ENCODE data around the gene STIM2.

Gene STIM2

GRCh38 chr4:26907731-26908599, 47.3 kb downstream of the STIM2 start:
- DNase-seq = no peak

- DNase-seq = no peak
Observed at GRCh38 chr4:26909369-26909768, 48.7 kb downstream of the STIM2 start.

GRCh38 chr4:26911254-26911653, 50.6 kb downstream of the STIM2 start:
- DNase-seq = no peak

GRCh38 chr4:26912069-26912468, 51.4 kb downstream of the STIM2 start:
- DNase-seq = no peak

GRCh38 chr4:26912810-26913209, 52.2 kb downstream of the STIM2 start:
- no peak for DNase-seq

- DNase-seq = peak; percentile 37
Observed at GRCh38 chr4:26916195-26916594, 55.6 kb downstream of the STIM2 start.

GRCh38 chr4:26930964-26931363, 70.3 kb downstream of the STIM2 start:
- DNase-seq = peak; percentile 18

GRCh38 chr4:26931451-26931850, 70.8 kb downstream of the STIM2 start:
- DNase-seq = no peak

GRCh38 chr4:26931966-26932365, 71.3 kb downstream of the STIM2 start:
- DNase-seq = peak; percentile 85

GRCh38 chr4:26935397-26935796, 74.8 kb downstream of the STIM2 start:
- no peak for DNase-seq

GRCh38 chr4:26936284-26937065, 75.8 kb downstream of the STIM2 start:
- DNase-seq = peak; percentile 40

GRCh38 chr4:26937139-26937538, 76.5 kb downstream of the STIM2 start:
- DNase-seq = no peak

- peak; percentile 94 for DNase-seq
Observed at GRCh38 chr4:26937567-26937966, 76.9 kb downstream of the STIM2 start.

GRCh38 chr4:26938516-26938915, 77.9 kb downstream of the STIM2 start:
- peak; percentile 67 for DNase-seq

GRCh38 chr4:26941951-26942350, 81.3 kb downstream of the STIM2 start:
- peak; percentile 34 for DNase-seq

GRCh38 chr4:26942871-26943270, 82.2 kb downstream of the STIM2 start:
- no peak for DNase-seq

GRCh38 chr4:26943391-26943790, 82.8 kb downstream of the STIM2 start:
- DNase-seq = no peak

- no peak for DNase-seq
Observed at GRCh38 chr4:26945794-26946193, 85.2 kb downstream of the STIM2 start.

- DNase-seq = no peak
Observed at GRCh38 chr4:26947318-26947717, 86.7 kb downstream of the STIM2 start.

GRCh38 chr4:26950446-26950845, 89.8 kb downstream of the STIM2 start:
- DNase-seq = no peak

- DNase-seq = no peak
Observed at GRCh38 chr4:26952891-26953290, 92.2 kb downstream of the STIM2 start.

- DNase-seq = no peak
Observed at GRCh38 chr4:26953366-26953765, 92.7 kb downstream of the STIM2 start.

- DNase-seq = no peak
Observed at GRCh38 chr4:26953770-26954423, 93.3 kb downstream of the STIM2 start.

- no peak for DNase-seq
Observed at GRCh38 chr4:26955241-26955640, 94.6 kb downstream of the STIM2 start.
